Measurements from ENCODE around the gene LCMT1. TPM values are rescaled to one million over a fixed set of nuclear protein-coding genes. Genes with fewer than 3 reads are reported as not detected.

Gene LCMT1
- total RNA-seq, 2 donors from 2014 or later = 42.6 to 50.0 TPM

- Mint-ChIP-seq H3K27me3 (peaks cover 0 to 2% of the 10 kb centered on the region in 2 donors), H3K9me3 (no peaks in the 10 kb centered on the region), H3K4me1 (ENCODE audit: low read depth in 2 of 2) (no peaks in the 10 kb centered on the region), H3K27ac (no peak overlapping the region), H3K4me3 (no peak overlapping the region), H3K36me3 (no peaks in the 10 kb centered on the region)
- DNase-seq (ENCODE audit: low spot score) = no peak
- no peak for ATAC-seq
Observed at GRCh38 chr16:25213709-25214397, 102.3 kb downstream of the LCMT1 start.

GRCh38 chr16:25217112-25217511 lies 105.6 kb downstream of the LCMT1 start:
- DNase-seq (ENCODE audit: low spot score) (no peak), ATAC-seq (no peak)
- Mint-ChIP-seq H3K9me3 (no peaks in the 10 kb centered on the region), H3K36me3 (no peaks in the 10 kb centered on the region), H3K27me3 (peaks cover 0 to 2% of the 10 kb centered on the region in 2 donors), H3K27ac (no peak overlapping the region), H3K4me1 (ENCODE audit: low read depth in 2 of 2) (no peaks in the 10 kb centered on the region), H3K4me3 (no peak overlapping the region)

- Mint-ChIP-seq H3K4me1 (ENCODE audit: low read depth in 2 of 2) (no peaks in the 10 kb centered on the region), H3K4me3 (no peak overlapping the region), H3K36me3 (no peaks in the 10 kb centered on the region), H3K27me3 (peaks cover 0 to 2% of the 10 kb centered on the region in 2 donors), H3K27ac (no peak overlapping the region), H3K9me3 (no peaks in the 10 kb centered on the region)
- DNase-seq (ENCODE audit: low spot score) = no peak
- no peak for ATAC-seq
Observed at GRCh38 chr16:25217921-25218320, 106.4 kb downstream of the LCMT1 start.

- Mint-ChIP-seq H3K4me1 (ENCODE audit: low read depth in 2 of 2) (no peaks in the 10 kb centered on the region), H3K27me3 (peaks cover 0 to 2% of the 10 kb centered on the region in 2 donors), H3K9me3 (no peaks in the 10 kb centered on the region), H3K36me3 (no peaks in the 10 kb centered on the region), H3K27ac (no peak overlapping the region), H3K4me3 (no peak overlapping the region)
- no peak for DNase-seq (ENCODE audit: low spot score)
- no peak for ATAC-seq
Observed at GRCh38 chr16:25219070-25219737, 107.7 kb downstream of the LCMT1 start.

GRCh38 chr16:25222959-25223358 lies 111.4 kb downstream of the LCMT1 start:
- Mint-ChIP-seq H3K9me3 (no peaks in the 10 kb centered on the region), H3K4me1 (ENCODE audit: low read depth in 2 of 2) (peaks cover 0 to 5% of the 10 kb centered on the region in 2 donors), H3K27me3 (no peaks in the 10 kb centered on the region), H3K27ac (no peak overlapping the region), H3K4me3 (no peak overlapping the region), H3K36me3 (no peaks in the 10 kb centered on the region)
- no peak for DNase-seq (ENCODE audit: low spot score)
- ATAC-seq = no peak

GRCh38 chr16:25223964-25224363 lies 112.4 kb downstream of the LCMT1 start:
- no peak for ATAC-seq
- H3K27ac Mint-ChIP-seq = no peak overlapping the region

GRCh38 chr16:25224731-25225319 lies 113.3 kb downstream of the LCMT1 start:
- no peak overlapping the region for H3K27ac Mint-ChIP-seq

More at GRCh38 chr16:25223964-25224363, 112.4 kb downstream of the LCMT1 start:
- Mint-ChIP-seq H3K36me3 (no peaks in the 10 kb centered on the region), H3K27me3 (no peaks in the 10 kb centered on the region), H3K4me1 (ENCODE audit: low read depth in 2 of 2) (peaks cover 0 to 5% of the 10 kb centered on the region in 2 donors), H3K4me3 (no peak overlapping the region), H3K9me3 (no peaks in the 10 kb centered on the region)
- no peak for DNase-seq (ENCODE audit: low spot score)

More at GRCh38 chr16:25224731-25225319, 113.3 kb downstream of the LCMT1 start:
- Mint-ChIP-seq H3K4me3 (no peak overlapping the region), H3K36me3 (no peaks in the 10 kb centered on the region), H3K27me3 (no peaks in the 10 kb centered on the region), H3K4me1 (ENCODE audit: low read depth in 2 of 2) (peaks cover 0 to 5% of the 10 kb centered on the region in 2 donors), H3K9me3 (no peaks in the 10 kb centered on the region)
- no peak for DNase-seq (ENCODE audit: low spot score)
- no peak for ATAC-seq

Other genes starting within 250 kb of the LCMT1 start
- 10 to 100 TPM; 67.2 to 83.5 TPM for gene ARHGAP17, start 96.4 kb upstream of the LCMT1 start, total RNA-seq
- gene AQP8, start 105.2 kb downstream of the LCMT1 start, total RNA-seq = under 1 TPM in 1 of 2 donors, not detected in 1; 0.31 TPM
- gene ZKSCAN2, start 146.1 kb downstream of the LCMT1 start, total RNA-seq = 1 to 10 TPM; 4.5 to 4.7 TPM